HCEC 1CT (cell line): ENCODE results near the gene AMIGO1.

Source experiments
- DNase-seq: peaks from one replicate; pipeline ENCODE4 v3.0.0-alpha.2; 2017

The AMIGO1 gene

GRCh38 chr1:109500941-109501381 is 8.6 kb downstream of the AMIGO1 start:
- no peak for DNase-seq

GRCh38 chr1:109499661-109500536 is 9.6 kb downstream of the AMIGO1 start:
- DNase-seq = peak; percentile 37

DNA sequence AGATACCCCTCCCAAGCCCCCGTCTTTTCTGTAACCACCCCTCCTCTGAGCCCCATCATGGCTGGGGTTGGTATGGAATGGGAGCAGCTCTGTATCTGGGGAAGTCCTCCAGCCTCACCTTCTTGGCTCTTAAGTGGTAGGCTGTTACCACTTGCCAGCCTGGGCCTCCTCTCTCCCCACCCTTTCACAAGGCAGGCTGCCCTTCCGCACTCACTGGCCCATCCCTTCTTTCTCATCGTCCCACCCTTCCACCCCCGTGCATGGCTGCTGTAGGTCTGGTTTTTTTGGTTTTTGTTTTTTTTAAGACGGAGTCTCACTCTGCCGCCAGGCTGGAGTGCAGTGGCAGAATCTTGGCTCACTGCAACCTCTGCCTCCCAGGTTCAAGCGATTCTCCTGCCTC is 10.4 kb downstream of the AMIGO1 start:
- no peak for DNase-seq

- DNase-seq = peak; percentile 36
These were observed 11.2 kb downstream of the AMIGO1 start for GRCh38 chr1:109498161-109498801.

GRCh38 chr1:109497449-109498160 is 11.9 kb downstream of the AMIGO1 start:
- no peak for DNase-seq

DNA sequence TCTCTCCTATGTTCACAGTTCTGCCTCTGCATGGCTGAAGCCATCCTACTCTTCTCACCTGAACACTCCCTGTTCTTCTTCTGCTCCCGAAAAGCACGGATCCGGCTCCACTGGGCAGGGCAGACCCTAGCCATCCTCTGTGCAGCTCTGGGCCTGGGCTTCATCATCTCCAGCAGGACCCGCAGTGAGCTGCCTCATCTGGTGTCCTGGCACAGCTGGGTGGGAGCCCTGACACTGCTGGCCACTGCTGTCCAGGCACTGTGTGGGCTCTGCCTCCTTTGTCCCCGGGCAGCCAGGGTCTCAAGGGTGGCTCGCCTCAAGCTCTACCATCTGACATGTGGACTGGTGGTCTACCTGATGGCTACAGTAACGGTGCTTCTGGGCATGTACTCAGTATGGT is 13.8 kb downstream of the AMIGO1 start:
- DNase-seq = no peak

DNA sequence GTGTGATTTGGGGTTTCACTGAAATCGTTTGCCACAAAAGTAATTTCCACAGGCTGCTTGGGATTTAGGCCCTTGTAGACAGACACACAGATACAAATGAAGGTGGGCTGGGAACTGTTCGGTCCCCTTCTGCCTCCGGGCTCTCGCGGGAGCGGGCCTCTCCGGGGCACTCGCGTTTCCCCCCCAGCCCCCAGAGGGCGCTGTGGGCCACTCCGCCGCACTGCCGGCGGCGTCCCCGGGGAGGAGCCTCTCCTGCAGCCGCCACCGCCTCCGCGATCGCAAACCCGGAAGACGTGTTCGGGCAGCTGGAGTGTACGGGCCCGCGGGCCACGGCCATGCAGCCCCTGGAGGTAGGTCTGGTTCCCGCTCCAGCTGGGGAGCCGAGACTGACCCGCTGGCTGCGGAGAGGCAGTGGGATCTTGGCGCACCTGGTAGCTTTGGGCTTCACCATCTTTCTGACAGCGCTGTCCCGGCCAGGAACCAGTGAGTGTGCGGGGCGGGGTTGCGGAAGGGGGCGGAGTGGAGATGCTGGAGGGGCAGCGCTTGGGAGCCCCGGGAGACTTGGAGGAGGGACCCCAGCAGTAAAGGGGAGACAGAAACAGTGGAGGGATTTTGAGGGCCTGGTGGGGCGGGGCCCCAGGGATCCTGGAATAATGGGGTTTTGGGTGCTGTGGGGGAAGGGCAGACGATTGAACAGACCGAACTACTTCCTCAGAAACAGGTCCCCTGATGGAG is 15.6 kb downstream of the AMIGO1 start, which contains the start of gene CYB561D1:
Gene CYB561D1, plus strand, starts transcription at position 290 of the 735 bp plus-strand sequence. Its CDS starts 46 bp downstream, at position 336.
- DNase-seq = peak; percentile 78

- DNase-seq = no peak
These were observed 16.3 kb downstream of the AMIGO1 start for GRCh38 chr1:109493227-109493626.

DNA sequence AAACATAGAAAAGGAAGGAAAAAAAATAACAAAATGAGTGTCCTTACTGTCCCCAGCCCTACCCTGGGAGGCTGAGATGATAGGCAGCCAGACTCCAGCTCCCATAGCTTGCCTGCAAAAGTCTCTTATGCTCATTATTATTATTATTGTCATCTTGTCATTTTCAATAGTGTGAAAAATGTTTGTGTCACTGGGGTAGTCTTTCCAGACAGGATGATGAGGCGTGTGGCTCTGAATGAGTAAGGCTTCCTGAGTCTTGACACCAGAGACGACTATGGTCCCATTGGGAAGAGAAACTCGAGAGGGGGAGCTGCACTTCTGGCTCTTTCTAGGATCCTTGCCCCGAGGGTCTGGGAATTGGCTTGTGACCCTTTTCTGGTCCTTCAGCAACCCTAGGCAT is 16.7 kb downstream of the AMIGO1 start:
- no peak for DNase-seq

DNA sequence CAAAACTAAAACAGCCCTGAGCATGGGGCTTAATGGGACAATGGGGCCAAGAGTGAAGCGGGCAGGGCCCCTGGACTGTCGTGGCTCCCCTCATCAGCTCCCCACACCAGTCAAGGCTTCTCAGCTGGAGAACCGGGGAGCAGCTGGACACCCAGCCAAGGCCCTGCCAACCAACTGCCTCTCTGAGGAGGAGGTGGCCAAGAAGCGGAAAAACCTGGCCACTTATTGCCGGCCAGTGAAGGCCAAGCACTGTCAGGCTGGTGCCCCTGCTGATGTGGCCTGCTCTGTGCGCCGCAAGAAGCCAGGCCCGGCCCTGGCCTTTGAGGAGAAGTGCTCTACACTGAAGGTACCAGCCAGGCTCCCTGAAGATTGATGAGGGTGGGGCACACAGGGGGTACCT is 18.2 kb downstream of the AMIGO1 start:
- DNase-seq = no peak

DNA sequence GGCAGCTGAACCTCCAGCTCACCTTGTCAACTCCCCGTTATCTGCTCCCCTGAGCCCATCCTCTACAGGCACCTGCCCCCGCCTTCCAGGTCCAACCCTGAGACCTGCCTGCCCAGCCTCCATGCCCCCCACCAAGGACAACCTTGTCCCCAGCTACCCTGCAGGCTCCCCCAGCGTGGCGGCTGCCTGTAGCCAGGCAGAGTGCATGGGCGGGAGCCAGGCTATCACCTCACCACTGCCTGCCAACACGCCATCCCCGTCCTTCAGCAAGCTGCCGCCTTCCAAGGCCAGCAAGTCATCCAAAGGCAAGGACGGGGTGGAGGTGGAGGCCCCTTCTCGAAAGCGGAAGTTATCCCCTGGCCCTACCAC is 18.6 kb downstream of the AMIGO1 start:
- DNase-seq = no peak

DNA sequence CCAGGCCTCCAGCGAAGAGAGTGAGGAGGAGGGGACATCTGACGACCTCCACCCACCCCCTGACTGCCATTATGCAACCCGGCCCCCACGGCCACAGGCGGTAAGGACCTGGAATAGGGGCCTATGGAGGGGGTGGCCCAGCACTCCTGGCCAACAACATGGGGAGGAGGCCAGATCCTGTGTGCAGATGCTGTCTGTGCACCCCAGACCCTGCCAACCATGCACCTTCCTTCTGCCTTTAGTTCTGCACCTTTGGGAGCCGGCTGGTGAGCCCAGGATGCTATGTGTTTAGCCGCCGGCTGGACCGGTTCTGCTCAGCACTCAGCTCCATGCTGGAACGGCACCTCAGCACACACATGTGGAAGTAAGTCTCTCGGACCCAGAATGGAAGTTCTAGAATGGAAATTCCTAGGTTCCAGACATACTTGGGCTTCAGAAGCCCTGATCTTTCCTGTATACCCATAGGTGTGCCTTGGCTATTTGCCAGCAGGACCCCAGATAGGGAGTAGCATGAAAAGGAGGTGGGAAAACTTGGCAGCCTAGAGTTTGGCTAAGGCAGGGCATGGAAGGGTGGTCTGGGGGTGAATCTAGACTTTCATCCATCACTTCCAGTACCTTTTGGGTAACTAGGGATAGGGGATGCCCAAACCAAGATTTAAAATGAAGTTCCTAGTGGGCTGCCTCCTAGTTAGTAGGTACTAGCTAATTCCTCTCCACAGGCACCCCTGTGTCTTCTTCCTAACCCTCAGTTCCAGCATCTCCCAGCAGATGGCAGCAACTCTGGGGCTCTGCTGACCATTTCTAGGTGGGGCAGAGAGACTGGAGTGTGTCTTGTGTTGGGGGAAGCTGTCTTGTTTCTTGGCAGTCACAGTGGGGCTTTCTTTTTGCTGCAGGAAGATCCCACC is 19.2 kb downstream of the AMIGO1 start:
- DNase-seq = peak; percentile 56

DNA sequence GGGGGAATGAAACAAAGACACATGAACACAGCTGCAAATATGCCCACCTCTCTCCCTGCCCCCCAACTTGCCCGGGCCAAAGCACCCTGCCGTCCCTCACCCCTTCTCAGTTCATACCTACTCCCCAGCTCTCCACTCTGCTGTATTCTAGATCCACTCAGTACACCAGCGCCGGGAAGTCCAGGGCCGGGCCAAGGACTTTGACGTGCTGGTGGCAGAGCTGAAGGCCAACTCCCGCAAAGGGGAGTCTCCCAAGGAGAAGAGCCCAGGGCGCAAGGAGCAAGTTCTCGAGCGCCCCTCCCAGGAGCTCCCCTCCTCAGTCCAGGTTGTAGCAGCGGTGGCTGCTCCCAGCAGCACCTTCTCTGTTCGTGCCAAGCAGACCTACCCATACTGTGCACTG is 20.8 kb downstream of the AMIGO1 start:
- no peak for DNase-seq

DNA sequence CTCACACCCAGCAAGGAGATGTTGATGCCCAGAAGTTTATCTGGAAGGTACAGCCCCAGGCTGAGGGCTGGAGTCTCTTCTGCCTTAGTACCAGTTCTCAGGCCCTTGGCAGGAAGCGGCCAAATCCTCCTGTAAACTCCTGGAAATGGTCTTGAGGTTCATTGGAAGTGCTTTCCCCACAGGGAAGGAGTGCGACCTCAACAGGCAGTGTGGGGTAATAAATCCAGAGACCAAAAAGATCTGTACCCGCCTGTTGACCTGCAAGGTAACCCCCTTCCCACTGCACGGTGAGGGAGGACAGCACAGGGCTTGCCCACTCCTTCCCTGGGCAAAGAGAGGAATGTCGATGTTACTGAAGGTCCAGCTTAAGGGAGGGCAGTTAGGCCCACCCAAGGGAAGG is 21.3 kb downstream of the AMIGO1 start:
- peak; percentile 16 for DNase-seq

DNA sequence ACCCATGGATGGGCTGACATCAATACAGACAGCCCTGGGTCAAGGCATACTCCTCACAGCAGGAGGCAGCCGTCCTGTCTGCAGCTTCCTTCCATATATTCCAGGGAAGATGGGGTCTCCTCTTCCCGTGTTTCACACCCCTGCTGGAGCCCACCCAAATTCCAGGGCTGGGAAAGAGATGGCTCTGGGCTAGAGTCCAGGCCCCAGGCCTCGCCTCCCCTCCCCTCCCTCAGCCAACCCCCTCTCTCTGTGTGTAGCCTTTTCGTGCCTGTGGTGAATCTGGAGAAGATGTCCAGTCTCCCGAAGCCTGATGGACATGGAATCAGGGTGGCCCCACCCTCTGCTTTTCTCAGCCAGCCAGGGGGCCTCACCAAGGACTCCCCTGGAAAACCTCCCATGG is 22.3 kb downstream of the AMIGO1 start:
- no peak for DNase-seq

GRCh38 chr1:109485001-109485400 is 24.5 kb downstream of the AMIGO1 start:
- DNase-seq = no peak

DNA sequence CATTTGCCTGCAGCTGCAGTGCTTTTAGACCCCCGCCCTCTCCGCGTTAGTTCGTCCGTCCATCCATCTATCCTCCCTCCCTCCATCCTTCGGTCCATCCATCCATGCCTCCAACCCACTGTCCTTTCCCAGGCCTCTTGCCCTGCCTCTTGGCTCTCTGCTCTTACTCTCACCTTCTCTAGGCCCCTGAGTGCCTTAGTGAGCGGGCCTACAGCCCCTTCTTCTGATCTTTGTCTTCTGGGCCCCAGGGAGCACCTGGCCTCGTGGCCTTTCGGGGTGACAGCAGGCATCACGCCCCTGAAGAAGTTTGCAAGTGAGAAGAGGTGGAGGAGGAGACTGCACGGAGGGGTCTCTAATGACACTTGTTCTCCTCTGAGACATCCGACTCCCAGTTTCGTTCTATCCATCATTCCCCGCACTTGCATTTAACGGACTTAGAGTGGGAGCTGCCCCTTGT is 25.0 kb downstream of the AMIGO1 start:
- peak; percentile 12 for DNase-seq

GRCh38 chr1:109483672-109484518 is 25.6 kb downstream of the AMIGO1 start, which contains the start of gene ATXN7L2:
ATXN7L2 (plus strand) TSS chr1:109483905; CDS start chr1:109483954, 49 bp downstream.
- DNase-seq = peak; percentile 86

DNA sequence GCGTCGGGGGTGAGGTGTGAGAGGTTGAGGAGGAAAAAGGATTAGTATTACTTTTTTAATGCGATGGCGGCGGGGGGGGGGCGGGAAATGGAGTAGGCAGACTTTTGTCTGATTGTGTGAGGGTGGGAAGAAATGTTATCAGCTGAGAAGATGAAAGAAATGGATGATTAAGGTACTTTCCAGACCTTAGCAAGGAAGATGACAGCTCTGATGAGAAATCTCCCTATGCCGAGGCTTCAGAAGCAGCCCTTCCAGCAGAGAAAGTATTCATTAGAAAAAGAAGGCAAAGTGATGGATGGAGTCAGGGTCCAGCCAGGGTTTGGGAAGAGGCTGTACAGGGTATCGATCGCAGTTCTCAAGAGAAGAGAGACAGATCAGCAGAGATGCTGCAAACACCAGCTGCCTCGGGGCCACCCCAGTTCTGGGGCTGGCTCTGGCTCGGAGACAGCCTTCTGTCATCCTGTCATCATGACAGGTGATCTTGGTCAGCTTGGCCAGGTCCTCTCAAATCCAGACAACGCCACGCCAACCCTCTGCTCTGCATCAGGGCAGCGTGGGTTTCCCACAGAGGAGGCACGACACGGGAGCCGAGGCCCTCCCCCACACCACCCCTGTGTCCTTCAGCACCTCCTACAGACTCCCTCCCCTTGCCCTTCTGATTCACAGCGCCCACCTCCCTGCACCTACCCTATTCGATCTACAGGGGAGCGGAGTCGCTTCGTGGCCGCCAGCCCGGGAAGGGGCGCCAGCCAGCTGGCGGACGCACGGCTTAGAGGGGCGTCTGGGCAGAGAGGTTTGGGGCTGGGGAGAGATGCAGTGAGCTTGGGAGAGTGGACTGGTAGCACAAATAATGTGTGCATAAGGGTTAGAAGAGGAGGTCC is 26.5 kb downstream of the AMIGO1 start:
- no peak for DNase-seq
